ENCODE measurements around the gene FBXO39.
A peak's percentile ranks its signal among the peaks of the same experiment; 100 is the strongest.
"Not testable (repeated sequence)": the region's sequence is repeated elsewhere in the genome, so short reads cannot be mapped to it uniquely, and the experiment has no call there.

FBXO39 gene

GRCh38 chr17:6799738-6800137 lies 23.7 kb downstream of the FBXO39 start:
- no peak overlapping the region for H3K4me3 ChIP-seq (replicated peaks; ENCODE audit: low read depth, low read length)
- TF ChIP-seq, protein P1, sequence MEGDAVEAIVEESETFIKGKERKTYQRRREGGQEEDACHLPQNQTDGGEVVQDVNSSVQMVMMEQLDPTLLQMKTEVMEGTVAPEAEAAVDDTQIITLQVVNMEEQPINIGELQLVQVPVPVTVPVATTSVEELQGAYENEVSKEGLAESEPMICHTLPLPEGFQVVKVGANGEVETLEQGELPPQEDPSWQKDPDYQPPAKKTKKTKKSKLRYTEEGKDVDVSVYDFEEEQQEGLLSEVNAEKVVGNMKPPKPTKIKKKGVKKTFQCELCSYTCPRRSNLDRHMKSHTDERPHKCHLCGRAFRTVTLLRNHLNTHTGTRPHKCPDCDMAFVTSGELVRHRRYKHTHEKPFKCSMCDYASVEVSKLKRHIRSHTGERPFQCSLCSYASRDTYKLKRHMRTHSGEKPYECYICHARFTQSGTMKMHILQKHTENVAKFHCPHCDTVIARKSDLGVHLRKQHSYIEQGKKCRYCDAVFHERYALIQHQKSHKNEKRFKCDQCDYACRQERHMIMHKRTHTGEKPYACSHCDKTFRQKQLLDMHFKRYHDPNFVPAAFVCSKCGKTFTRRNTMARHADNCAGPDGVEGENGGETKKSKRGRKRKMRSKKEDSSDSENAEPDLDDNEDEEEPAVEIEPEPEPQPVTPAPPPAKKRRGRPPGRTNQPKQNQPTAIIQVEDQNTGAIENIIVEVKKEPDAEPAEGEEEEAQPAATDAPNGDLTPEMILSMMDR (IDR thresholded peaks at IDR 0.05; ENCODE audit: low read length, missing control alignments), result no peak
- DNase-seq (ENCODE audit: low read depth), result no peak

DNA sequence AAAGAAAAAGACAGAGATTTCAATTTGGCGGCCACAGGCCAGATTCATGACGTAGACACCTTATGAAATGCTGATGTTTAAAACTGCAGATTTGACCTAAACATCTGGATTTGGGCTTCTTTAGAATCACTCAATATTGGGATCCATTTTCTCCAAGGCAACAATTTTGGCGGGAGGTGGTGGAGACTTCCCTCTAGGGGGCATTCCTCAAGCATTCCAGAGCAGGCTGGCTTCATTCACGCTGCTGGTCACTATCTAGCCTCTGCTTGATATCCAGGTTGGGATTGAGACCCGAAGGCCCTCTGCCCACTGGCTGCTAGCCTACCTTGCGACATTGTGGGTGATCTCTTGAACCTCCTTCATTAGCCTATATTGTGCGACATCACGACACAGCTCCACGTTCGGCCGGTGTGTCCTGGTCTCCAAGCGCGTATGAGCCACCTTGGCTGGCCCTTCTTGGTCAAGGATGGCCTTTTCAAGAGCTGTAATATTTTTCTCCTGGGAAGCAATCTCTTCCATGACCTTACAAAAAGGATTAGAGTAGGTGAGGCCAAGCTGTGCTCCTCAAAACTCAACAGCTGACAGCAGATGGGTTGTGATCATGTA lies 24.5 kb downstream of the FBXO39 start:
- H3K4me3 ChIP-seq (replicated peaks; ENCODE audit: low read depth, low read length), result no peak overlapping the region
- TF ChIP-seq, protein P1 (IDR thresholded peaks at IDR 0.05; ENCODE audit: low read length, missing control alignments), result no peak
- DNase-seq (ENCODE audit: low read depth), result no peak

DNA sequence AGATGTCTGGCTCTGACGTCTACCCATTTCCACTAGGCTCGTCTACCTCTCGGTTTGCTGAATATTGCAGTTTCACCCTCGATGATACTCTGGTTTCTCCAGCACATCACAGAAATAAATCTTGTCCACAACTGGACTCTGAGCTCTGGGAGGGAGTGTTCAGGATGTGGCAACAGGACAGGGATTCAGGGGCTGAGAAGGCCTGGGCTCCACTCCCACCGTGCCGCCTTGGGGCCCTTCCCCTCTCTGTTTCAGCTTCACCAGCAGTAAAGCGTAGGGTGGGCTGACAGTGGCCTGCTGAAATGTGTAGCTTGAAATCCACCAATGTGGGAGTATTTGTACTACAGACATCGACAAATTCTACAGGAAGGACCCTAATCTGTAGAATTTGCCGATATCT lies 35.5 kb downstream of the FBXO39 start:
- TF ChIP-seq, protein P1 (IDR thresholded peaks at IDR 0.05; ENCODE audit: low read length, missing control alignments), result no peak
- H3K4me3 ChIP-seq (replicated peaks; ENCODE audit: low read depth, low read length), result no peak overlapping the region
- no peak for DNase-seq (ENCODE audit: low read depth)

GRCh38 chr17:6812295-6812694 lies 36.3 kb downstream of the FBXO39 start:
- TF ChIP-seq, protein P1 (IDR thresholded peaks at IDR 0.05; ENCODE audit: low read length, missing control alignments), result no peak
- no peak overlapping the region for H3K4me3 ChIP-seq (replicated peaks; ENCODE audit: low read depth, low read length)
- peak; percentile 17 for DNase-seq (ENCODE audit: low read depth)

GRCh38 chr17:6815775-6816174 lies 39.8 kb downstream of the FBXO39 start:
- TF ChIP-seq, protein P1 (IDR thresholded peaks at IDR 0.05; ENCODE audit: low read length, missing control alignments), result no peak
- DNase-seq (ENCODE audit: low read depth), result no peak
- no peak overlapping the region for H3K4me3 ChIP-seq (replicated peaks; ENCODE audit: low read depth, low read length)

GRCh38 chr17:6816368-6816767 lies 40.4 kb downstream of the FBXO39 start:
- H3K4me3 ChIP-seq (replicated peaks; ENCODE audit: low read depth, low read length); DNase-seq (ENCODE audit: low read depth): not testable (repeated sequence)

DNA sequence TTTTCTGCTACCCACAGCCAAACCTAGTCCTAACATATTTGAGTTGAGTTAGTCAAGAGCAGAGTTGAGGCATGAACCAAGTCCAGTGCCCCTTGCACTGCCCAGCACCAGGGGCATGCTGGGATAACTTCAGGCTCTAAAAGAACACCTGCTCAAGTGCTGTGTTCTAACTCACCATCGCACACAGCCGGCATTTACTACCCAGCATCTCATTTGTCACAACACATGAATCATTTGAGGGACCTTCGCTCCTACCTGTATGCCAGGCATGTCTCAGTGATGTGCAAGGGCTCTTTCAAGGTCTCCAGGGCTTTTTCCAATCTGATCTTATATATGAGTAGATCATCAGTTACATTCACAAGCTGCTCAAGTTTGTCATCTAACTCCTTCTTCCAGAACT lies 42.9 kb downstream of the FBXO39 start:
- no peak for DNase-seq (ENCODE audit: low read depth)
- TF ChIP-seq, protein P1 (IDR thresholded peaks at IDR 0.05; ENCODE audit: low read length, missing control alignments), result no peak
- H3K4me3 ChIP-seq (replicated peaks; ENCODE audit: low read depth, low read length), result no peak overlapping the region
